GM10266 (cell line): Measurements from ENCODE around the gene RGS18.
"Not testable (repeated sequence)": the region's sequence is repeated elsewhere in the genome, so short reads cannot be mapped to it uniquely, and the experiment has no call there.

Source experiments
- DNase-seq: peaks from one replicate; pipeline ENCODE4 v3.0.0; 2012; ENCODE audit errors: extremely low spot score
- TF ChIP-seq, protein P1 (sequence below): IDR thresholded peaks from 2 replicates; pipeline ENCODE4 v1.5.1; 2012; ENCODE audit warnings: mild to moderate bottlenecking, low read depth; ENCODE audit not compliant: control insufficient read depth, insufficient read depth; ENCODE audit errors: missing control alignments

Gene RGS18

DNA sequence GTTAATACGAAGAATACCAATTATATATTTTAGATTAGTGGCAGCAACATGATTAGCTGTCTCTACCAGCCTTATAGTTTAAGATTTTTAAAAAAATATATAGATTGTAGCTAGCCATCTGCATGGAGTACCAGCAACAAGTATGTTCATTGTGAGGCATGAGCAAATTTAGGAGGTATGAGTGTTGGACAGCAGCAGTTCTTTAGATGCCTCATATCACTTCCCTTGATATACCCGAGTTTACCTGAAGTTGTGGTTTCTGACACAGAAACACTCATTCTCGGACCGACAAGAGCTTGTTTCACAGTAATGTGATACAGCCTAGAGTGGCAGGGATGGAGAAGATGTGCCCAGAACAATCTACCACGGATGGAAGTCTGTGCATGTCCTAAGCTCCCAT is 69.1 kb downstream of the RGS18 start:
- TF ChIP-seq, protein P1, sequence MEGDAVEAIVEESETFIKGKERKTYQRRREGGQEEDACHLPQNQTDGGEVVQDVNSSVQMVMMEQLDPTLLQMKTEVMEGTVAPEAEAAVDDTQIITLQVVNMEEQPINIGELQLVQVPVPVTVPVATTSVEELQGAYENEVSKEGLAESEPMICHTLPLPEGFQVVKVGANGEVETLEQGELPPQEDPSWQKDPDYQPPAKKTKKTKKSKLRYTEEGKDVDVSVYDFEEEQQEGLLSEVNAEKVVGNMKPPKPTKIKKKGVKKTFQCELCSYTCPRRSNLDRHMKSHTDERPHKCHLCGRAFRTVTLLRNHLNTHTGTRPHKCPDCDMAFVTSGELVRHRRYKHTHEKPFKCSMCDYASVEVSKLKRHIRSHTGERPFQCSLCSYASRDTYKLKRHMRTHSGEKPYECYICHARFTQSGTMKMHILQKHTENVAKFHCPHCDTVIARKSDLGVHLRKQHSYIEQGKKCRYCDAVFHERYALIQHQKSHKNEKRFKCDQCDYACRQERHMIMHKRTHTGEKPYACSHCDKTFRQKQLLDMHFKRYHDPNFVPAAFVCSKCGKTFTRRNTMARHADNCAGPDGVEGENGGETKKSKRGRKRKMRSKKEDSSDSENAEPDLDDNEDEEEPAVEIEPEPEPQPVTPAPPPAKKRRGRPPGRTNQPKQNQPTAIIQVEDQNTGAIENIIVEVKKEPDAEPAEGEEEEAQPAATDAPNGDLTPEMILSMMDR, result no peak
- DNase-seq, result no peak

DNA sequence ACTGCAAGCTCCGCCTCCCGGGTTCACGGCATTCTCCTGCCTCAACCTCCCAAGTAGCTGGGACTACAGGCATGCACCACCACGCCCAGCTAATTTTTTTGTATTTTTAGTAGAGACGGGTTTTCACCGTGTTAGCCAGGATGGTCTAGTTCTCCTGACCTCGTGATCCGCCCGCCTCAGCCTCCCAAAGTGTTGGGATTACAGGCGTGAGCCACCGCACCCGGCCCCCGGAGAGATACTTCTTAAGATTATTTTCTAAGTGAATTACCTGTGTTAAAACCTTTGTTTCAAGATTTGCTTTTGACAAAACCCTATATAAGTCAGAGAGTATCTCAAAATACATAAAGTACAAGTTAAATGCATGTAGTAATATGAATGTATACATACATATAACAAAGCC is 69.7 kb downstream of the RGS18 start:
- DNase-seq, result not testable (repeated sequence)

DNA sequence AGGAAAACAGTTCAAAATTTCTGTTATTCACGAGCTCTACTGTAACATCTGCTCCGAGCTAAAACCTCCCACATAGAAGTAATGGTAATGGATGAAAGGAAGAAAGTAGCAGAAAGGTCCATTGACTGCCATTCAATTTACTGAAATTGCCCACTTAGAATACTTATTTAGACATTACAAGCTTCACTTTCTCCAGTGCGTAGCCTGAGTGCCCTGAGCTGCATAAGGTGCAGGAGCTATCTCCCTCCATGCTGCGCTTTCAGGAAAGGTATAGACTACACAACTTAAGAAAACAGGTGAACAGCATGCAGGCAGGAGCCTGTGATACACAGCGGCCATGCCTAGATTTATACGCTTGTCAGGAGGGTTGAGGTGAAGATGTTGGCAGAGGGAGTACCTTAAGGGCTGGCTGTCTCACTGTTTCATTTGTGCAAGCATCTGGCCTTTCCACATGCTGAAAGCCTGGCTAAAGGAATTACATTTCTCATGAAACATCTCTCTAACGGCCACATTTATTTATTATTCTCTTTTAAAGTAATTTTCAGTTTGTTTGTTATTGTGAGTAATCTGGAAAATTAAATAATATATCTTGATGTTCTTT is 74.7 kb downstream of the RGS18 start:
- TF ChIP-seq, protein P1, result no peak
- no peak for DNase-seq

DNA sequence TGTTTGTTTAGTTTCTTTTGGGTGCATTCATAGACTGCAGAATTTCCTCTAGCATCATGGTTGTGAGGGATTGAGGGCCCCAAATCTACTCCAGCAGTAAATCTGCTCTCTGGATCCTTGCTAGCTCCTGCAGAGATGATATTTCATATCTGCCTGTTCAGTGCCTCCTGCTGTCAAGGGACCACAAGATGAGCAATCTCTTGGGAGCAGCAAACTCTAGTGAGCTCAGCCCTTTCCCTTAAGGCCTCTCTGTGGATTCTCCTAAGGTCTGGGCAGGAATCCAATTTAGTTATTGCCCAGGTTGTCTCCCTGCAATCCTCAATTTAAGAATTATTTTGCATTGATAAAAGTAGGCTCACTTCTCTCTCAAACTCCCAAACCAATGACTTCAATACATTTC is 76.9 kb downstream of the RGS18 start:
- TF ChIP-seq, protein P1, result no peak
- DNase-seq, result no peak
